PC-3 (cell line): ENCODE measurements around the gene TRPC4AP. TPM values are rescaled to one million over a fixed set of nuclear protein-coding genes. Genes with fewer than 3 reads are reported as not detected.

ENCODE experiments used
- ATAC-seq: fragments of 200-7000 bp; cut with Tn5 transposase; 2 replicates; pipeline ENCODE4 v1.9.1; 2020; ENCODE audit warnings: mild to moderate bottlenecking, moderate library complexity
- BruUV-seq: library from RNA; stranded (reverse); fragments of 400-500 nt; replicated peaks from 2 replicates; lab custom pipeline; 2021; lab: Mats Ljungman, UMichigan
- CTCF ChIA-PET: fragments of 300-600 bp; sonication (Branson Sonifier 250); formaldehyde crosslinking; loops from one replicate; lab custom pipeline; 2022; ENCODE audit warnings: antibody characterized with exemption; lab: Charles Lee
- POLR2A ChIA-PET: fragments of 300-600 bp; sonication (Branson Sonifier 250); formaldehyde crosslinking; loops from one replicate; lab custom pipeline; 2022; ENCODE audit warnings: antibody characterized with exemption; ENCODE audit not compliant: unreplicated experiment; lab: Charles Lee
- DNase-seq: peaks from one replicate; pipeline ENCODE4 v3.0.0-alpha.2; 2015
- H2AFZ ChIP-seq: fragments of 300-600 bp; sonication (generic); 2 replicates; pipeline ENCODE4 v1.6.0; 2016; ENCODE audit warnings: antibody characterized with exemption, low read length
- H3F3A ChIP-seq: fragments of 300-600 bp; sonication (generic); one replicate; pipeline ENCODE4 v1.6.0; 2017; ENCODE audit warnings: antibody characterized with exemption, low read length, control low read depth, mild to moderate bottlenecking; ENCODE audit not compliant: unreplicated experiment
- H3K27ac ChIP-seq: fragments of 300-600 bp; sonication (generic); 2 replicates; pipeline ENCODE4 v1.5.1; 2016; ENCODE audit warnings: mild to moderate bottlenecking, low read length
- H3K27me3 ChIP-seq: fragments of 300-600 bp; sonication (generic); 2 replicates; pipeline ENCODE4 v1.6.1; 2016; ENCODE audit warnings: low read length, mixed read lengths
- H3K36me3 ChIP-seq: fragments of 300-600 bp; sonication (generic); 2 replicates; pipeline ENCODE4 v1.6.1; 2016; ENCODE audit warnings: low read depth, mixed run types, low read length, mixed read lengths
- H3K4me1 ChIP-seq: fragments of 300-600 bp; sonication (generic); 2 replicates; pipeline ENCODE4 v1.5.1; 2016; ENCODE audit warnings: low read length; ENCODE audit not compliant: insufficient read depth
- H3K4me2 ChIP-seq: fragments of 300-600 bp; sonication (generic); 2 replicates; pipeline ENCODE4 v1.6.0; 2016; ENCODE audit warnings: low read length
- H3K4me3 ChIP-seq: fragments of 300-600 bp; sonication (generic); 2 replicates; pipeline ENCODE4 v1.5.1; 2016; ENCODE audit warnings: mild to moderate bottlenecking, low read length, mixed read lengths
- H3K79me2 ChIP-seq: fragments of 300-600 bp; sonication (generic); 2 replicates; pipeline ENCODE4 v1.6.1; 2017; ENCODE audit warnings: low read length, mixed read lengths
- H3K9ac ChIP-seq: fragments of 300-600 bp; sonication (generic); 2 replicates; pipeline ENCODE4 v1.6.0; 2016; ENCODE audit warnings: mild to moderate bottlenecking, low read length
- H3K9me2 ChIP-seq: fragments of 300-600 bp; sonication (generic); replicated peaks from 2 replicates; pipeline ENCODE4 v1.6.1; 2016; ENCODE audit warnings: mixed run types, low read length, mixed read lengths
- H3K9me3 ChIP-seq: fragments of 300-600 bp; sonication (generic); 2 replicates; pipeline ENCODE4 v1.6.1; 2016; ENCODE audit warnings: low read length, mixed read lengths
- H4K20me1 ChIP-seq: fragments of 300-600 bp; sonication (generic); 2 replicates; pipeline ENCODE4 v1.6.1; 2016; ENCODE audit warnings: low read length, mixed read lengths
- CTCF ChIP-seq: fragments of 300-600 bp; sonication (generic); conservative IDR thresholded peaks from 2 replicates; pipeline ENCODE4 v1.5.1; 2017; ENCODE audit warnings: antibody characterized with exemption, low read depth, mild to moderate bottlenecking, low read length
- EZH2 ChIP-seq: fragments of 300-600 bp; sonication (generic); IDR thresholded peaks from one replicate; pipeline ENCODE4 v1.6.1; 2017; ENCODE audit warnings: antibody characterized with exemption, mild to moderate bottlenecking, low read length; ENCODE audit not compliant: unreplicated experiment
- EZH2phosphoT487 ChIP-seq: fragments of 300-600 bp; sonication (generic); IDR thresholded peaks from 2 replicates; pipeline ENCODE4 v1.6.1; 2018; ENCODE audit warnings: mild to moderate bottlenecking, antibody characterized with exemption, low read length, borderline replicate concordance
- intact Hi-C: fragments of 100-400 bp; cut with micrococcal nuclease; formaldehyde crosslinking; loops from 2 replicates; pipeline ENCODE4 v1.9.0; 2023
- total RNA-seq: library from RNA; depleted of rRNA; stranded (reverse); fragments of >200 nt; gene quantifications from 2 replicates; pipeline ENCODE4 v1.2.3, GENCODE V29; 2014

Gene TRPC4AP
- total RNA-seq, 1 experiment from 2014 or later: 46.9 TPM

GRCh38 chr20:34990661-34991214 is 101.9 kb downstream of the TRPC4AP start:
- Histone ChIP-seq H3K4me2 (no peak overlapping the region), H3K9me3 (no peaks in the 10 kb centered on the region), H3K4me1 (no peaks in the 10 kb centered on the region), H3K9ac (no peak overlapping the region), H2AFZ (no peak overlapping the region), H3K27ac (no peak overlapping the region), H3F3A (no peaks in the 10 kb centered on the region), H3K79me2 (no peaks in the 10 kb centered on the region), H3K9me2 (no peaks in the 10 kb centered on the region), H4K20me1 (no peaks in the 10 kb centered on the region), H3K27me3 (no peaks in the 10 kb centered on the region), H3K4me3 (no peak overlapping the region), H3K36me3 (no peaks in the 10 kb centered on the region)
- POLR2A ChIA-PET: no interaction called here
- CTCF ChIA-PET: no interaction called here
- TF ChIP-seq CTCF (no peak), EZH2phosphoT487 (no peak), EZH2 (no peak)
- no peak for ATAC-seq
- intact Hi-C loops: no loop called here
- no TSS peak for BruUV-seq
- no peak for DNase-seq

- Histone ChIP-seq H3K9me2 (no peaks in the 10 kb centered on the region), H3K4me2 (no peak overlapping the region), H3K36me3 (no peaks in the 10 kb centered on the region), H3K4me3 (no peak overlapping the region), H3K27me3 (no peaks in the 10 kb centered on the region), H2AFZ (no peak overlapping the region), H3K27ac (no peak overlapping the region), H3K79me2 (no peaks in the 10 kb centered on the region), H3K4me1 (no peaks in the 10 kb centered on the region), H3K9ac (no peak overlapping the region), H3F3A (no peaks in the 10 kb centered on the region), H4K20me1 (no peaks in the 10 kb centered on the region), H3K9me3 (no peaks in the 10 kb centered on the region)
- no peak for DNase-seq
- TF ChIP-seq CTCF (no peak), EZH2phosphoT487 (no peak), EZH2 (no peak)
- no peak for ATAC-seq
- ChIA-PET POLR2A (no interaction called here), CTCF (no interaction called here)
- intact Hi-C loops: no loop called here
- no TSS peak for BruUV-seq
Observed at GRCh38 chr20:34990231-34990630, 102.4 kb downstream of the TRPC4AP start.

- BruUV-seq: no TSS peak
- H3K79me2 ChIP-seq: no peaks in the 10 kb centered on the region
- no peak overlapping the region for H3K4me2 ChIP-seq
- ChIA-PET POLR2A (no interaction called here), CTCF (no interaction called here)
- no peaks in the 10 kb centered on the region for H3K9me2 ChIP-seq
- H3K9me3 ChIP-seq: no peaks in the 10 kb centered on the region
- H3K9ac ChIP-seq: no peak overlapping the region
- no peak for DNase-seq
- H3K27ac ChIP-seq: no peak overlapping the region
- no peaks in the 10 kb centered on the region for H3F3A ChIP-seq
- intact Hi-C loops: no loop called here
- H3K27me3 ChIP-seq: no peaks in the 10 kb centered on the region
- H3K36me3 ChIP-seq: no peaks in the 10 kb centered on the region
- H4K20me1 ChIP-seq: no peaks in the 10 kb centered on the region
- ATAC-seq: no peak
- no peak overlapping the region for H2AFZ ChIP-seq
- no peak overlapping the region for H3K4me3 ChIP-seq
- no peak for TF ChIP-seq EZH2phosphoT487
- TF ChIP-seq CTCF: no peak
- no peak for TF ChIP-seq EZH2
- H3K4me1 ChIP-seq: peaks cover 5% of the 10 kb centered on the region
Observed at GRCh38 chr20:34989670-34990069, 102.9 kb downstream of the TRPC4AP start.
